Stimulated activated CD8-positive, alpha-beta memory T cell treated with anti-CD3 and anti-CD28 coated beads, Interleukin-15, amount 100 ng/mL, for 1 hour (primary cell): ENCODE data around the gene IL3RA.

ENCODE experiments used
- DNase-seq: peaks from one replicate; pipeline ENCODE4 v3.0.0-alpha.2; 2020; ENCODE audit warnings: low read depth

The IL3RA gene

GRCh38 chrX:1384658-1385252 is 48.2 kb downstream of the IL3RA start:
- DNase-seq: no peak

- no peak for DNase-seq
Observed at GRCh38 chrX:1385253-1386223, 49.0 kb downstream of the IL3RA start.

GRCh38 chrX:1386338-1387127 is 49.9 kb downstream of the IL3RA start:
- DNase-seq: no peak

GRCh38 chrX:1387141-1387776 is 50.7 kb downstream of the IL3RA start:
- no peak for DNase-seq

- DNase-seq: no peak
Observed at GRCh38 chrX:1388651-1389050, 52.1 kb downstream of the IL3RA start.

GRCh38 chrX:1389181-1389992 is 52.8 kb downstream of the IL3RA start:
- DNase-seq: no peak

GRCh38 chrX:1389993-1390285 is 53.4 kb downstream of the IL3RA start:
- DNase-seq: no peak

GRCh38 chrX:1390621-1391369 is 54.2 kb downstream of the IL3RA start:
- DNase-seq: no peak

GRCh38 chrX:1391370-1391706 is 54.8 kb downstream of the IL3RA start:
- peak; percentile 84 for DNase-seq

- DNase-seq: peak; percentile 99
Observed at GRCh38 chrX:1391707-1392375, 55.3 kb downstream of the IL3RA start, which contains the start of gene SLC25A6. Gene SLC25A6 (minus strand): TSS chrX:1392113. CDS start chrX:1392009, 104 bp downstream.

GRCh38 chrX:1392376-1393068 is 55.9 kb downstream of the IL3RA start:
- DNase-seq: no peak

- DNase-seq: no peak
Observed at GRCh38 chrX:1393871-1394615, 57.5 kb downstream of the IL3RA start.

GRCh38 chrX:1394731-1395501 is 58.3 kb downstream of the IL3RA start:
- DNase-seq: no peak

- DNase-seq: no peak
Observed at GRCh38 chrX:1395646-1396216, 59.1 kb downstream of the IL3RA start.

- DNase-seq: no peak
Observed at GRCh38 chrX:1397001-1397400, 60.4 kb downstream of the IL3RA start.

GRCh38 chrX:1397441-1398270 is 61.1 kb downstream of the IL3RA start:
- DNase-seq: no peak
